Erythroblast (primary cell): ENCODE results near the gene NXPH2.

Experiments
- GATA1 ChIP-seq: IDR thresholded peaks from 2 replicates; pipeline ENCODE4 v1.6.1; 2011; ENCODE audit warnings: low read depth, mild to moderate bottlenecking, control low read depth, low read length, moderate library complexity
- POLR2A ChIP-seq: IDR thresholded peaks from 2 replicates; pipeline ENCODE4 v1.6.1; 2011; ENCODE audit warnings: mild to moderate bottlenecking, low read length

GRCh38 chr2:138626148-138626547 lies 154.0 kb downstream of the NXPH2 start:
- TF ChIP-seq POLR2A (no peak), GATA1 (no peak)
